ENCODE data around the gene COL4A3.

COL4A3 gene

GRCh38 chr2:227228061-227228667 lies 63.7 kb downstream of the COL4A3 start:
- TF ChIP-seq ZNF70 (CRISPR knock-in tag; IDR thresholded peaks at IDR 0.05) = no peak
- no peak for TF ChIP-seq BACH2 (CRISPR knock-in tag; IDR thresholded peaks at IDR 0.05; ENCODE audit: borderline replicate concordance)
- TF ChIP-seq PATZ1 (CRISPR knock-in tag; IDR thresholded peaks at IDR 0.05; ENCODE audit: borderline replicate concordance) = no peak
- TF ChIP-seq TOX (CRISPR knock-in tag; IDR thresholded peaks at IDR 0.05; ENCODE audit: borderline replicate concordance) = no peak
- TF ChIP-seq POU6F1 (CRISPR knock-in tag; IDR thresholded peaks at IDR 0.05; ENCODE audit: borderline replicate concordance, low read depth) = no peak
- no peak for TF ChIP-seq ZFP3 (CRISPR knock-in tag; IDR thresholded peaks at IDR 0.05)
- no peak for TF ChIP-seq ZFP30 (CRISPR knock-in tag; IDR thresholded peaks at IDR 0.05)
- TF ChIP-seq RARB (CRISPR knock-in tag; IDR thresholded peaks at IDR 0.05) = no peak
- TF ChIP-seq ZNF565 (CRISPR knock-in tag; conservative IDR thresholded peaks at IDR 0.05; ENCODE audit: low read depth) = no peak
- no peak for TF ChIP-seq CSDC2 (CRISPR knock-in tag; IDR thresholded peaks at IDR 0.05)
- ATAC-seq = peak; percentile 85

- TF ChIP-seq POU6F1 (CRISPR knock-in tag; IDR thresholded peaks at IDR 0.05; ENCODE audit: borderline replicate concordance, low read depth) = no peak
- no peak for TF ChIP-seq TOX (CRISPR knock-in tag; IDR thresholded peaks at IDR 0.05; ENCODE audit: borderline replicate concordance)
- TF ChIP-seq ISL1 (CRISPR knock-in tag; IDR thresholded peaks at IDR 0.05) = no peak
- TF ChIP-seq ZFP3 (CRISPR knock-in tag; IDR thresholded peaks at IDR 0.05) = no peak
- TF ChIP-seq SNAI2 (CRISPR knock-in tag; IDR thresholded peaks at IDR 0.05) = no peak
- no peak for TF ChIP-seq TCF4 (CRISPR knock-in tag; IDR thresholded peaks at IDR 0.05; ENCODE audit: borderline replicate concordance)
- no peak for TF ChIP-seq BACH2 (CRISPR knock-in tag; IDR thresholded peaks at IDR 0.05; ENCODE audit: borderline replicate concordance)
- TF ChIP-seq CSDC2 (CRISPR knock-in tag; IDR thresholded peaks at IDR 0.05) = no peak
- TF ChIP-seq CREB5 (CRISPR knock-in tag; IDR thresholded peaks at IDR 0.05; ENCODE audit: low read depth) = no peak
- no peak for TF ChIP-seq ZNF8 (CRISPR knock-in tag; IDR thresholded peaks at IDR 0.05)
- no peak for TF ChIP-seq ZC3H10 (CRISPR knock-in tag; IDR thresholded peaks at IDR 0.05)
- no peak for TF ChIP-seq PPARA (CRISPR knock-in tag; IDR thresholded peaks at IDR 0.05; ENCODE audit: borderline replicate concordance)
- TF ChIP-seq PATZ1 (CRISPR knock-in tag; IDR thresholded peaks at IDR 0.05; ENCODE audit: borderline replicate concordance) = no peak
- TF ChIP-seq OSR1 (CRISPR knock-in tag; IDR thresholded peaks at IDR 0.05) = no peak
- no peak for TF ChIP-seq CSRNP3 (CRISPR knock-in tag; IDR thresholded peaks at IDR 0.05)
- TF ChIP-seq ZFP30 (CRISPR knock-in tag; IDR thresholded peaks at IDR 0.05) = no peak
- no peak for TF ChIP-seq ARNTL (CRISPR knock-in tag; IDR thresholded peaks at IDR 0.05; ENCODE audit: borderline replicate concordance, low read depth)
- no peak for ATAC-seq
Observed at GRCh38 chr2:227230151-227230550, 65.7 kb downstream of the COL4A3 start.

Measured in SK-N-SH treated with all-trans-retinoic acid at 6 μM for 48 hours (cell line).